Measurements from ENCODE around the gene ASB13.

Gene ASB13

GRCh38 chr10:5589011-5589660 lies 77.3 kb downstream of the ASB13 start:
- no peak for DNase-seq (ENCODE audit: low read depth)

Measured in ELR (cell line).